Measurements from ENCODE around the gene TFPI.

GRCh38 chr2:187447336-187447735 lies 106.9 kb downstream of the TFPI start:
- TF ChIP-seq EZH2 (IDR thresholded peaks at IDR 0.05; ENCODE audit: low read length, missing control alignments) (no peak), CTCF (conservative IDR thresholded peaks at IDR 0.05 in 1 of 2, IDR thresholded peaks at IDR 0.05 in 1 of 2; ENCODE audit: low read depth in 1 of 2, low read length in 2 of 2) (no peak)

Data from fibroblast of lung (primary cell).